ENCODE data around the gene AKAP6. TPM values are rescaled to one million over a fixed set of nuclear protein-coding genes. Genes with fewer than 3 reads are reported as not detected.

AKAP6 gene
- total RNA-seq, 2 experiments from 2014 or later = 0.13 to 0.72 TPM

DNA sequence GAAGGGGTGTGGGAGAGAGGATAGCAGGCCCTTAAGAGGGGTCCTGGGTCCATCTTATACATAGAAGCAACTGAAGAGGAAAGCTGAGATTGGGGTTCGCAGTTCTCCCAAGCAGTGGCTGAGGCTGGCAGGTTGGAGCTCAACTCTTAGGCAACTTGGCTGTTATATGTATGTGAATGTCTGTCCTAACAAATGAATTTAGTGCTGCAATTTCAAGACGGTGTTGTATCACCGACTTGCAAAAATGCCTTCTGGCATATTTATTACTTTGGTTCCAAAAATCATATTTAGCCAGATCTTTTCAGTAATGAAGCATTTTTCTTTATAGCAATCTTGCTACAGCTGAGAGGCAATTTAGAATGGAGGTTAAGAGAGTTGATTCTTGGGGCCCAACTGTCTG is 148.3 kb downstream of the AKAP6 start:
- BruUV-seq (replicated peaks) = no TSS peak

DNA sequence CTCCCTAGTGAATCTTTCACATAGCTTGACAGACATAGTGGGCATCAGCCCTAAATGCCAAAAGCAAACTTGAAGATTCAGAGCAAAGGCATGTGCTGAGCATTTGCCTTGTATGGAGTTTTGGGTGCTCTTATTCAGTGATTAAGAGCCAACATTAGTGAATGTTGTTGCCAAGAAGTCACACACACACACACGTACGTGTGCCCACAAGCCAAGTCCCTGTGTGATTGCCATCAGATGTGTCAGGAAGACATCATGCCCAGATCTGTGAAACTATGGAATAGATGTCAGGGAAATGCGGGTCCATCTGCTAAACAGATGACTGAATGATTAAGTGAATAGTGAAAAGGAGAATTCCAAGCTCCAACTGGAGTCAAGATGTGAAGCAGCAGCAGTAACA is 149.0 kb downstream of the AKAP6 start:
- no peak for TF ChIP-seq CTCF (conservative IDR thresholded peaks at IDR 0.05; ENCODE audit: low read length)
- no peak for TF ChIP-seq EZH2phosphoT487 (IDR thresholded peaks at IDR 0.05; ENCODE audit: borderline replicate concordance, low read depth, low read length)
- BruUV-seq (replicated peaks) = no TSS peak
- intact Hi-C loops (cut with micrococcal nuclease; ENCODE audit: unreplicated experiment) = loop anchor here (10.0 kb wide), 1 partner anchor 553 kb away; no protein-coding TSS in a partner anchor
- no peak overlapping the region for H2AFZ ChIP-seq (ENCODE audit: low read length)
- H3K4me2 ChIP-seq (ENCODE audit: low read length) = no peak overlapping the region
- H3K4me3 ChIP-seq (ENCODE audit: low read depth, low read length, poor library complexity, severe bottlenecking) = no peak overlapping the region
- no peaks in the 10 kb centered on the region for H4K20me1 ChIP-seq (ENCODE audit: insufficient read depth, low read length)
- H3K27ac ChIP-seq (ENCODE audit: low read depth, low read length, poor library complexity, severe bottlenecking) = no peak overlapping the region
- no peaks in the 10 kb centered on the region for H3K9me2 ChIP-seq (ENCODE audit: insufficient read depth, low read length)
- H3K4me1 ChIP-seq (ENCODE audit: insufficient read depth, low read length, poor library complexity, severe bottlenecking) = no peaks in the 10 kb centered on the region
- H3K36me3 ChIP-seq (ENCODE audit: insufficient read depth, low read length) = no peaks in the 10 kb centered on the region
- CTCF ChIA-PET (ENCODE audit: unreplicated experiment) = no interaction called here
- H3K79me2 ChIP-seq (ENCODE audit: insufficient read depth, low read depth, low read length) = no peaks in the 10 kb centered on the region
- DNase-seq (ENCODE audit: low spot score) = no peak
- POLR2A ChIA-PET = no interaction called here
- no peaks in the 10 kb centered on the region for H3K9me3 ChIP-seq (ENCODE audit: low read length)

More for the DNA sequence above, 148.3 kb downstream of the AKAP6 start:
- H2AFZ ChIP-seq (ENCODE audit: low read length) = no peak overlapping the region
- H3K4me2 ChIP-seq (ENCODE audit: low read length) = no peak overlapping the region
- no peaks in the 10 kb centered on the region for H4K20me1 ChIP-seq (ENCODE audit: insufficient read depth, low read length)
- H3K79me2 ChIP-seq (ENCODE audit: insufficient read depth, low read depth, low read length) = no peaks in the 10 kb centered on the region
- TF ChIP-seq EZH2phosphoT487 (IDR thresholded peaks at IDR 0.05; ENCODE audit: borderline replicate concordance, low read depth, low read length) (no peak), CTCF (conservative IDR thresholded peaks at IDR 0.05; ENCODE audit: low read length) (no peak)
- DNase-seq (ENCODE audit: low spot score) = no peak
- H3K4me3 ChIP-seq (ENCODE audit: low read depth, low read length, poor library complexity, severe bottlenecking) = no peak overlapping the region
- H3K9me3 ChIP-seq (ENCODE audit: low read length) = no peaks in the 10 kb centered on the region
- no peaks in the 10 kb centered on the region for H3K9me2 ChIP-seq (ENCODE audit: insufficient read depth, low read length)
- no peaks in the 10 kb centered on the region for H3K4me1 ChIP-seq (ENCODE audit: insufficient read depth, low read length, poor library complexity, severe bottlenecking)
- intact Hi-C loops (cut with micrococcal nuclease; ENCODE audit: unreplicated experiment) = loop anchor here (10.0 kb wide), 1 partner anchor 553 kb away; no protein-coding TSS in a partner anchor
- ChIA-PET CTCF (ENCODE audit: unreplicated experiment) (no interaction called here), POLR2A (interaction anchor here (0.6 kb wide), 1 partner anchor 46 kb away, joined by 3 read pairs; no protein-coding TSS in a partner anchor)
- no peak overlapping the region for H3K27ac ChIP-seq (ENCODE audit: low read depth, low read length, poor library complexity, severe bottlenecking)
- no peaks in the 10 kb centered on the region for H3K36me3 ChIP-seq (ENCODE audit: insufficient read depth, low read length)

- no peak for DNase-seq (ENCODE audit: low spot score)
- no peaks in the 10 kb centered on the region for H3K9me3 ChIP-seq (ENCODE audit: low read length)
- no peaks in the 10 kb centered on the region for H3K79me2 ChIP-seq (ENCODE audit: insufficient read depth, low read depth, low read length)
- ChIA-PET CTCF (ENCODE audit: unreplicated experiment) (no interaction called here), POLR2A (interaction anchor here (0.7 kb wide), 1 partner anchor 369 kb away, joined by 3 read pairs; no protein-coding TSS in a partner anchor)
- no peaks in the 10 kb centered on the region for H3K9me2 ChIP-seq (ENCODE audit: insufficient read depth, low read length)
- TF ChIP-seq EZH2phosphoT487 (IDR thresholded peaks at IDR 0.05; ENCODE audit: borderline replicate concordance, low read depth, low read length) (no peak), CTCF (conservative IDR thresholded peaks at IDR 0.05; ENCODE audit: low read length) (no peak)
- H3K27ac ChIP-seq (ENCODE audit: low read depth, low read length, poor library complexity, severe bottlenecking) = no peak overlapping the region
- H3K4me3 ChIP-seq (ENCODE audit: low read depth, low read length, poor library complexity, severe bottlenecking) = no peak overlapping the region
- H4K20me1 ChIP-seq (ENCODE audit: insufficient read depth, low read length) = no peaks in the 10 kb centered on the region
- H3K4me2 ChIP-seq (ENCODE audit: low read length) = no peak overlapping the region
- H2AFZ ChIP-seq (ENCODE audit: low read length) = no peak overlapping the region
- no TSS peak for BruUV-seq (replicated peaks)
- H3K4me1 ChIP-seq (ENCODE audit: insufficient read depth, low read length, poor library complexity, severe bottlenecking) = no peaks in the 10 kb centered on the region
- intact Hi-C loops (cut with micrococcal nuclease; ENCODE audit: unreplicated experiment) = no loop called here
- H3K36me3 ChIP-seq (ENCODE audit: insufficient read depth, low read length) = no peaks in the 10 kb centered on the region
Measured at GRCh38 chr14:32480337-32480736, 151.2 kb downstream of the AKAP6 start.

All from OCI-LY7 (cell line).